GM12878 (cell line): ENCODE data around the gene NGFR.

Experiments
- CBFB ChIP-seq: IDR thresholded peaks from 2 replicates; pipeline ENCODE4 v1.6.1; 2016; ENCODE audit warnings: antibody characterized with exemption, low read depth
- CREM ChIP-seq: IDR thresholded peaks from 2 replicates; pipeline ENCODE4 v1.6.1; 2014; ENCODE audit warnings: antibody characterized with exemption, low read depth
- CTCF ChIP-seq, 3 experiments: IDR thresholded peaks in 2 of 3; conservative IDR thresholded peaks in 1 of 3; 2 replicates each; pipeline ENCODE4 v1.5.1; 2011; ENCODE audit warnings: low read depth in 3 of 3, low read length in 3 of 3, mild to moderate bottlenecking in 3 of 3, control low read depth in 2 of 3, moderate library complexity in 2 of 3, inconsistent platforms in 1 of 3, mixed read lengths in 1 of 3; ENCODE audit not compliant: control insufficient read depth in 2 of 3, insufficient read depth in 1 of 3; ENCODE audit errors: extremely low read depth in 1 of 3
- RFX5 ChIP-seq: IDR thresholded peaks from 2 replicates; pipeline ENCODE4 v1.6.1; 2011; ENCODE audit warnings: low read depth, low read length, improper control_type of control experiment

- TF ChIP-seq CREM (no peak), RFX5 (no peak), CBFB (no peak), CTCF (IDR thresholded peaks at IDR 0.05 in 2 of 3, conservative IDR thresholded peaks at IDR 0.05 in 1 of 3; ENCODE audit: control insufficient read depth in 2 of 3, extremely low read depth in 1 of 3, insufficient read depth in 1 of 3, low read depth in 3 of 3, low read length in 3 of 3) (no peak)
Measured at GRCh38 chr17:49524473-49525359, 29.6 kb downstream of the NGFR start.
